ENCODE measurements around the gene ANAPC16.
"Not testable (repeated sequence)": the region's sequence is repeated elsewhere in the genome, so short reads cannot be mapped to it uniquely, and the experiment has no call there.

ANAPC16 gene

GRCh38 chr10:72184156-72184555 lies 31.7 kb upstream of the ANAPC16 start:
- Histone ChIP-seq H3K27ac (ENCODE audit: low read length) (no peak overlapping the region), H3K9me3 (ENCODE audit: control insufficient read depth, low read depth, low read length) (peaks cover 7% of the 10 kb centered on the region), H3K4me1 (ENCODE audit: control insufficient read depth, low read depth, low read length) (no peaks in the 10 kb centered on the region), H3K36me3 (ENCODE audit: control insufficient read depth, low read depth, low read length) (peaks cover under 1% of the 10 kb centered on the region), H3K4me3 (ENCODE audit: low read length) (no peak overlapping the region), H3K9ac (ENCODE audit: low read length) (no peak overlapping the region), H3K27me3 (ENCODE audit: control insufficient read depth, insufficient read depth, low read length) (no peaks in the 10 kb centered on the region)

- Histone ChIP-seq H3K9ac (ENCODE audit: low read length) (no peak overlapping the region), H3K9me3 (ENCODE audit: control insufficient read depth, low read depth, low read length) (peaks cover 7% of the 10 kb centered on the region), H3K36me3 (ENCODE audit: control insufficient read depth, low read depth, low read length) (no peaks in the 10 kb centered on the region), H3K27ac (ENCODE audit: low read length) (no peak overlapping the region), H3K27me3 (ENCODE audit: control insufficient read depth, insufficient read depth, low read length) (no peaks in the 10 kb centered on the region), H3K4me1 (ENCODE audit: control insufficient read depth, low read depth, low read length) (no peaks in the 10 kb centered on the region), H3K4me3 (ENCODE audit: low read length) (no peak overlapping the region)
These were observed 29.4 kb upstream of the ANAPC16 start for GRCh38 chr10:72186258-72186981.

- Histone ChIP-seq H3K9me3 (ENCODE audit: control insufficient read depth, low read depth, low read length) (peaks cover 7% of the 10 kb centered on the region), H3K4me1 (ENCODE audit: control insufficient read depth, low read depth, low read length) (no peaks in the 10 kb centered on the region), H3K27ac (ENCODE audit: low read length) (no peak overlapping the region), H3K36me3 (ENCODE audit: control insufficient read depth, low read depth, low read length) (no peaks in the 10 kb centered on the region), H3K27me3 (ENCODE audit: control insufficient read depth, insufficient read depth, low read length) (no peaks in the 10 kb centered on the region), H3K4me3 (ENCODE audit: low read length) (no peak overlapping the region), H3K9ac (ENCODE audit: low read length) (no peak overlapping the region)
These were observed 28.9 kb upstream of the ANAPC16 start for GRCh38 chr10:72186982-72187330.

GRCh38 chr10:72194949-72195348 lies 20.9 kb upstream of the ANAPC16 start:
- Histone ChIP-seq H3K4me3 (ENCODE audit: low read length) (no peak overlapping the region), H3K36me3 (ENCODE audit: control insufficient read depth, low read depth, low read length) (peaks cover 11% of the 10 kb centered on the region), H3K27me3 (ENCODE audit: control insufficient read depth, insufficient read depth, low read length) (no peaks in the 10 kb centered on the region), H3K9ac (ENCODE audit: low read length) (no peak overlapping the region), H3K27ac (ENCODE audit: low read length) (no peak overlapping the region), H3K4me1 (ENCODE audit: control insufficient read depth, low read depth, low read length) (no peaks in the 10 kb centered on the region), H3K9me3 (ENCODE audit: control insufficient read depth, low read depth, low read length) (no peaks in the 10 kb centered on the region)

- Histone ChIP-seq H3K36me3 (ENCODE audit: control insufficient read depth, low read depth, low read length) (peaks cover 13% of the 10 kb centered on the region), H3K9me3 (ENCODE audit: control insufficient read depth, low read depth, low read length) (no peaks in the 10 kb centered on the region), H3K9ac (ENCODE audit: low read length) (no peak overlapping the region), H3K27me3 (ENCODE audit: control insufficient read depth, insufficient read depth, low read length) (no peaks in the 10 kb centered on the region), H3K4me3 (ENCODE audit: low read length) (no peak overlapping the region), H3K27ac (ENCODE audit: low read length) (no peak overlapping the region), H3K4me1 (ENCODE audit: control insufficient read depth, low read depth, low read length) (no peaks in the 10 kb centered on the region)
These were observed 14.9 kb upstream of the ANAPC16 start for GRCh38 chr10:72200883-72201282.

- H3K27me3 ChIP-seq (ENCODE audit: control insufficient read depth, insufficient read depth, low read length), result no peaks in the 10 kb centered on the region
- H3K27ac ChIP-seq (ENCODE audit: low read length), result no peak overlapping the region
- H3K9me3 ChIP-seq (ENCODE audit: control insufficient read depth, low read depth, low read length), result no peaks in the 10 kb centered on the region
- H3K9ac ChIP-seq (ENCODE audit: low read length), result no peak overlapping the region
- H3K4me1 ChIP-seq (ENCODE audit: control insufficient read depth, low read depth, low read length), result no peaks in the 10 kb centered on the region
- peaks cover 13% of the 10 kb centered on the region for H3K36me3 ChIP-seq (ENCODE audit: control insufficient read depth, low read depth, low read length)
- no peak overlapping the region for H3K4me3 ChIP-seq (ENCODE audit: low read length)
These were observed 14.5 kb upstream of the ANAPC16 start for GRCh38 chr10:72201293-72201692.

- H3K27me3 ChIP-seq (ENCODE audit: control insufficient read depth, insufficient read depth, low read length), result no peaks in the 10 kb centered on the region
- peaks cover 15% of the 10 kb centered on the region for H3K36me3 ChIP-seq (ENCODE audit: control insufficient read depth, low read depth, low read length)
- no peaks in the 10 kb centered on the region for H3K4me1 ChIP-seq (ENCODE audit: control insufficient read depth, low read depth, low read length)
- H3K27ac ChIP-seq (ENCODE audit: low read length), result no peak overlapping the region
- no peak overlapping the region for H3K9ac ChIP-seq (ENCODE audit: low read length)
- H3K4me3 ChIP-seq (ENCODE audit: low read length), result no peak overlapping the region
- H3K9me3 ChIP-seq (ENCODE audit: control insufficient read depth, low read depth, low read length), result no peaks in the 10 kb centered on the region
These were observed 11.5 kb upstream of the ANAPC16 start for GRCh38 chr10:72204296-72204695.

GRCh38 chr10:72204724-72205123 lies 11.1 kb upstream of the ANAPC16 start:
- H3K36me3 ChIP-seq (ENCODE audit: control insufficient read depth, low read depth, low read length), result peaks cover 15% of the 10 kb centered on the region
- H3K9me3 ChIP-seq (ENCODE audit: control insufficient read depth, low read depth, low read length), result no peaks in the 10 kb centered on the region
- H3K4me1 ChIP-seq (ENCODE audit: control insufficient read depth, low read depth, low read length), result no peaks in the 10 kb centered on the region
- H3K27ac ChIP-seq (ENCODE audit: low read length), result no peak overlapping the region
- no peak overlapping the region for H3K9ac ChIP-seq (ENCODE audit: low read length)
- H3K4me3 ChIP-seq (ENCODE audit: low read length), result no peak overlapping the region
- no peaks in the 10 kb centered on the region for H3K27me3 ChIP-seq (ENCODE audit: control insufficient read depth, insufficient read depth, low read length)

- no peaks in the 10 kb centered on the region for H3K9me3 ChIP-seq (ENCODE audit: control insufficient read depth, low read depth, low read length)
- no peak overlapping the region for H3K4me3 ChIP-seq (ENCODE audit: low read length)
- peaks cover 15% of the 10 kb centered on the region for H3K36me3 ChIP-seq (ENCODE audit: control insufficient read depth, low read depth, low read length)
- H3K9ac ChIP-seq (ENCODE audit: low read length), result no peak overlapping the region
- H3K27ac ChIP-seq (ENCODE audit: low read length), result no peak overlapping the region
- no peaks in the 10 kb centered on the region for H3K4me1 ChIP-seq (ENCODE audit: control insufficient read depth, low read depth, low read length)
- no peaks in the 10 kb centered on the region for H3K27me3 ChIP-seq (ENCODE audit: control insufficient read depth, insufficient read depth, low read length)
These were observed 9.1 kb upstream of the ANAPC16 start for GRCh38 chr10:72206511-72207229.

- H3K9me3 ChIP-seq (ENCODE audit: control insufficient read depth, low read depth, low read length); H3K9ac ChIP-seq (ENCODE audit: low read length); H3K4me3 ChIP-seq (ENCODE audit: low read length); H3K27me3 ChIP-seq (ENCODE audit: control insufficient read depth, insufficient read depth, low read length); H3K4me1 ChIP-seq (ENCODE audit: control insufficient read depth, low read depth, low read length); H3K27ac ChIP-seq (ENCODE audit: low read length): not testable (repeated sequence)
- H3K36me3 ChIP-seq (ENCODE audit: control insufficient read depth, low read depth, low read length), result peaks cover 10% of the 10 kb centered on the region
These were observed 7.3 kb upstream of the ANAPC16 start for GRCh38 chr10:72208526-72208925.

- not testable (repeated sequence) for H3K27ac ChIP-seq (ENCODE audit: low read length); H3K4me3 ChIP-seq (ENCODE audit: low read length)
These were observed 4.4 kb upstream of the ANAPC16 start for GRCh38 chr10:72211381-72211780.

GRCh38 chr10:72211832-72212231 lies 4.0 kb upstream of the ANAPC16 start:
- not testable (repeated sequence) for H3K27ac ChIP-seq (ENCODE audit: low read length); H3K4me1 ChIP-seq (ENCODE audit: control insufficient read depth, low read depth, low read length); H3K4me3 ChIP-seq (ENCODE audit: low read length); H3K9me3 ChIP-seq (ENCODE audit: control insufficient read depth, low read depth, low read length); H3K9ac ChIP-seq (ENCODE audit: low read length); H3K36me3 ChIP-seq (ENCODE audit: control insufficient read depth, low read depth, low read length); H3K27me3 ChIP-seq (ENCODE audit: control insufficient read depth, insufficient read depth, low read length)

More at GRCh38 chr10:72211381-72211780, 4.4 kb upstream of the ANAPC16 start:
- not testable (repeated sequence) for H3K9me3 ChIP-seq (ENCODE audit: control insufficient read depth, low read depth, low read length); H3K4me1 ChIP-seq (ENCODE audit: control insufficient read depth, low read depth, low read length); H3K9ac ChIP-seq (ENCODE audit: low read length); H3K27me3 ChIP-seq (ENCODE audit: control insufficient read depth, insufficient read depth, low read length)
- H3K36me3 ChIP-seq (ENCODE audit: control insufficient read depth, low read depth, low read length), result peaks cover 10% of the 10 kb centered on the region
